ENCODE measurements around the gene SGPP1. TPM values are rescaled to one million over a fixed set of nuclear protein-coding genes. Genes with fewer than 3 reads are reported as not detected.

Gene SGPP1
- polyA plus RNA-seq, 2 of the 4 experiments (the other 2 are of a cell fraction), result 16.1 to 28.2 TPM

DNA sequence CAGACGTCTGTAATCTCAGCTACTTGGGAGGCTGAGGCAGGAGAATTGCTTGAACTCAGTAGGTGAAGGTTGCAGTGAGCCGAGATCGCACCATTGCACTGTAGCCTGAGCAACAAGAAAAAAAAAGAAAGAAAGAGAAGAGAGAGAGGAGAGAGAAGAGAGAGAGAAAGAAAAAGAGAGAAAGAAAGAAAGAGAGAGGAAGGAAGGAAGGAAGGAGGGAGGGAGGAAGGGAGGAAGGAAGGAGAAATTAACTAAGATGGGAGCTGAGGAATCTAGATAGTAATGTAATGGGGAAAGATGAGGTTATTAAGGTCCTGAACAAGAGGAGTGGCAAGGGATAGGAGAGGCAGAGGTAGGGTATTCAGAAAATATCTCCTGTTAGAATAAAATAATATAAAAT, 17.4 kb upstream of the SGPP1 start:
- CTCF ChIA-PET, result interaction anchor here (0.5 to 1.1 kb wide), 3 partner anchors 25 to 252 kb away, joined by 3 to 4 read pairs (median 3); no protein-coding TSS in a partner anchor
- no peak for FAIRE-seq
- H3K4me2 ChIP-seq, result no peak overlapping the region

DNA sequence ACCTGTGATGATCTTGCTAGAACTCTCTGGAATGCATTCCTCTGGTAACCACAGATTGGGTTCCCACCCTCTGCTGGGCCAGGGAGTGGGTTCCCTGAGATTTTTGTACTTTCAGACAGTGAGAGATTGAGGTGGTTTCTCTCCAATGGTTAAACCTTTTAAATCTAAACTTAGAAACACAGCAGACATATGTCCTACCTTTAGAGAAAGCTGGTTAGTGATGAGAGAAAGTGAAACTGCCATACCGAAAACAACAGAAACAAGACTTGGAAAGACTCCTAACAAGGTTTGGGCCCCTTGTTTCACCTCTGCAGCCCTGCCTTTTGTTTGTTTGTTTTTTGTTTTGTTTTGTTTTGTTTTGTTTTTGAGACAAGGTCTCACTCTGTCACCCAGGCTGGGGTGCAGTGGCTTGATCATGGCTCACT, 9.7 kb upstream of the SGPP1 start:
- Histone ChIP-seq H3K27ac (no peak overlapping the region), H3K4me2 (no peak overlapping the region), H3K4me1 (no peaks in the 10 kb centered on the region), H3K9me3 (no peaks in the 10 kb centered on the region), H3K4me3 (no peak overlapping the region)
- ChIA-PET POLR2A (interaction anchor here (0.7 kb wide), 1 partner anchor 9 kb away, joined by 3 read pairs; no protein-coding TSS in a partner anchor), CTCF (interaction anchor here (1.2 to 2.0 kb wide), 3 partner anchors 9 to 20 kb away, joined by 3 to 8 read pairs (median 3); partner anchors contain the start of gene SGPP1)
- WGBS (ENCODE audit: missing lambda C conversion rate), result 90% methylated on average over 1 of the region's 1 CpG
- TF ChIP-seq RNF2 (IDR thresholded peaks at IDR 0.05; ENCODE audit: borderline replicate concordance, low read depth) (no peak), FOSB (CRISPR knock-in tag; IDR thresholded peaks at IDR 0.05) (no peak), KDM5A (IDR thresholded peaks at IDR 0.05) (no peak), PHF8 (IDR thresholded peaks at IDR 0.05; ENCODE audit: borderline replicate concordance, low read depth) (no peak), RAD21 (conservative IDR thresholded peaks at IDR 0.05 in 1 of 2, IDR thresholded peaks at IDR 0.05 in 1 of 2) (no peak), EP300 (IDR thresholded peaks at IDR 0.05) (no peak), RFX5 (IDR thresholded peaks at IDR 0.05) (no peak), SMC3 (IDR thresholded peaks at IDR 0.05) (no peak), HOXB5 (CRISPR knock-in tag; IDR thresholded peaks at IDR 0.05) (no peak), CHD4 (IDR thresholded peaks at IDR 0.05; ENCODE audit: borderline replicate concordance) (no peak), CBX2 (IDR thresholded peaks at IDR 0.05; ENCODE audit: borderline replicate concordance, low read depth) (no peak), NFE2L2 (conservative IDR thresholded peaks at IDR 0.05; ENCODE audit: low read length) (no peak), JUN (IDR thresholded peaks at IDR 0.05) (no peak), KDM1A (IDR thresholded peaks at IDR 0.05; ENCODE audit: low read depth) (no peak), HOXA7 (CRISPR knock-in tag; IDR thresholded peaks at IDR 0.05) (no peak), MAFK (IDR thresholded peaks at IDR 0.05; ENCODE audit: partially characterized antibody) (no peak)
- TF ChIP-seq, protein P1, sequence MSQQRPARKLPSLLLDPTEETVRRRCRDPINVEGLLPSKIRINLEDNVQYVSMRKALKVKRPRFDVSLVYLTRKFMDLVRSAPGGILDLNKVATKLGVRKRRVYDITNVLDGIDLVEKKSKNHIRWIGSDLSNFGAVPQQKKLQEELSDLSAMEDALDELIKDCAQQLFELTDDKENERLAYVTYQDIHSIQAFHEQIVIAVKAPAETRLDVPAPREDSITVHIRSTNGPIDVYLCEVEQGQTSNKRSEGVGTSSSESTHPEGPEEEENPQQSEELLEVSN (IDR thresholded peaks at IDR 0.05; ENCODE audit: borderline replicate concordance, low read depth), result no peak
- TF ChIP-seq, protein P2, sequence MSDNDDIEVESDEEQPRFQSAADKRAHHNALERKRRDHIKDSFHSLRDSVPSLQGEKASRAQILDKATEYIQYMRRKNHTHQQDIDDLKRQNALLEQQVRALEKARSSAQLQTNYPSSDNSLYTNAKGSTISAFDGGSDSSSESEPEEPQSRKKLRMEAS (IDR thresholded peaks at IDR 0.05), result no peak
- TF ChIP-seq, protein P3, sequence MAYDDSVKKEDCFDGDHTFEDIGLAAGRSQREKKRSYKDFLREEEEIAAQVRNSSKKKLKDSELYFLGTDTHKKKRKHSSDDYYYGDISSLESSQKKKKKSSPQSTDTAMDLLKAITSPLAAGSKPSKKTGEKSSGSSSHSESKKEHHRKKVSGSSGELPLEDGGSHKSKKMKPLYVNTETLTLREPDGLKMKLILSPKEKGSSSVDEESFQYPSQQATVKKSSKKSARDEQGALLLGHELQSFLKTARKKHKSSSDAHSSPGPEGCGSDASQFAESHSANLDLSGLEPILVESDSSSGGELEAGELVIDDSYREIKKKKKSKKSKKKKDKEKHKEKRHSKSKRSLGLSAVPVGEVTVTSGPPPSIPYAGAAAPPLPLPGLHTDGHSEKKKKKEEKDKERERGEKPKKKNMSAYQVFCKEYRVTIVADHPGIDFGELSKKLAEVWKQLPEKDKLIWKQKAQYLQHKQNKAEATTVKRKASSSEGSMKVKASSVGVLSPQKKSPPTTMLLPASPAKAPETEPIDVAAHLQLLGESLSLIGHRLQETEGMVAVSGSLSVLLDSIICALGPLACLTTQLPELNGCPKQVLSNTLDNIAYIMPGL (CRISPR knock-in tag; IDR thresholded peaks at IDR 0.05; ENCODE audit: borderline replicate concordance), result no peak
- DNase-seq (ENCODE audit: low read depth in 1 of 2, low spot score in 1 of 2), result no peak
- FAIRE-seq, result no peak
- ATAC-seq, result no peak

More for the DNA sequence above, 17.4 kb upstream of the SGPP1 start:
- no peak for DNase-seq (ENCODE audit: low read depth in 1 of 2, low spot score in 1 of 2)
- POLR2A ChIA-PET, result no interaction called here
- no peak overlapping the region for H3K27ac ChIP-seq
- no peaks in the 10 kb centered on the region for H3K9me3 ChIP-seq
- no peak for TF ChIP-seq POLR2AphosphoS2 (conservative IDR thresholded peaks at IDR 0.05; ENCODE audit: low read length)
- no peak for TF ChIP-seq TP53 (CRISPR knock-in tag; IDR thresholded peaks at IDR 0.05)
- no peak for TF ChIP-seq CEBPB (IDR thresholded peaks at IDR 0.05)
- TF ChIP-seq, protein P4, sequence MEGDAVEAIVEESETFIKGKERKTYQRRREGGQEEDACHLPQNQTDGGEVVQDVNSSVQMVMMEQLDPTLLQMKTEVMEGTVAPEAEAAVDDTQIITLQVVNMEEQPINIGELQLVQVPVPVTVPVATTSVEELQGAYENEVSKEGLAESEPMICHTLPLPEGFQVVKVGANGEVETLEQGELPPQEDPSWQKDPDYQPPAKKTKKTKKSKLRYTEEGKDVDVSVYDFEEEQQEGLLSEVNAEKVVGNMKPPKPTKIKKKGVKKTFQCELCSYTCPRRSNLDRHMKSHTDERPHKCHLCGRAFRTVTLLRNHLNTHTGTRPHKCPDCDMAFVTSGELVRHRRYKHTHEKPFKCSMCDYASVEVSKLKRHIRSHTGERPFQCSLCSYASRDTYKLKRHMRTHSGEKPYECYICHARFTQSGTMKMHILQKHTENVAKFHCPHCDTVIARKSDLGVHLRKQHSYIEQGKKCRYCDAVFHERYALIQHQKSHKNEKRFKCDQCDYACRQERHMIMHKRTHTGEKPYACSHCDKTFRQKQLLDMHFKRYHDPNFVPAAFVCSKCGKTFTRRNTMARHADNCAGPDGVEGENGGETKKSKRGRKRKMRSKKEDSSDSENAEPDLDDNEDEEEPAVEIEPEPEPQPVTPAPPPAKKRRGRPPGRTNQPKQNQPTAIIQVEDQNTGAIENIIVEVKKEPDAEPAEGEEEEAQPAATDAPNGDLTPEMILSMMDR (IDR thresholded peaks at IDR 0.05), result no peak
- no peak for TF ChIP-seq CBX8 (IDR thresholded peaks at IDR 0.05)
- TF ChIP-seq RNF2 (IDR thresholded peaks at IDR 0.05; ENCODE audit: borderline replicate concordance, low read depth), result no peak
- TF ChIP-seq CBX2 (IDR thresholded peaks at IDR 0.05; ENCODE audit: borderline replicate concordance, low read depth), result no peak
- no peak for TF ChIP-seq TFCP2L1 (CRISPR knock-in tag; IDR thresholded peaks at IDR 0.05)
- TF ChIP-seq PHF8 (IDR thresholded peaks at IDR 0.05; ENCODE audit: borderline replicate concordance, low read depth), result no peak
- TF ChIP-seq ZNF302 (CRISPR knock-in tag; IDR thresholded peaks at IDR 0.05), result no peak
- TF ChIP-seq, protein P2 (IDR thresholded peaks at IDR 0.05), result no peak
- TF ChIP-seq, protein P5, sequence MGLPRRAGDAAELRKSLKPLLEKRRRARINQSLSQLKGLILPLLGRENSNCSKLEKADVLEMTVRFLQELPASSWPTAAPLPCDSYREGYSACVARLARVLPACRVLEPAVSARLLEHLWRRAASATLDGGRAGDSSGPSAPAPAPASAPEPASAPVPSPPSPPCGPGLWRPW (IDR thresholded peaks at IDR 0.05), result no peak
- TF ChIP-seq FOXS1 (CRISPR knock-in tag; IDR thresholded peaks at IDR 0.05), result no peak
- no peak for TF ChIP-seq KDM5A (IDR thresholded peaks at IDR 0.05)
- no peak for TF ChIP-seq ZFP36 (IDR thresholded peaks at IDR 0.05; ENCODE audit: borderline replicate concordance, partially characterized antibody)
- no peak for TF ChIP-seq RCOR1 (IDR thresholded peaks at IDR 0.05; ENCODE audit: low read depth, low read length)
- no peak for TF ChIP-seq CHD2 (IDR thresholded peaks at IDR 0.05; ENCODE audit: low read length, partially characterized antibody)
- no peak overlapping the region for H3K4me3 ChIP-seq
- WGBS (ENCODE audit: missing lambda C conversion rate), result 76% methylated on average over 3 of the region's 3 CpGs
- H3K4me1 ChIP-seq, result peaks cover 9% of the 10 kb centered on the region; the same call in 2 of the 3 replicates
- ATAC-seq, result no peak

Measured in A549 (cell line).